ENCODE results near the gene CD27.
"Not testable (repeated sequence)": the region's sequence is repeated elsewhere in the genome, so short reads cannot be mapped to it uniquely, and the experiment has no call there.

CD27 gene

DNA sequence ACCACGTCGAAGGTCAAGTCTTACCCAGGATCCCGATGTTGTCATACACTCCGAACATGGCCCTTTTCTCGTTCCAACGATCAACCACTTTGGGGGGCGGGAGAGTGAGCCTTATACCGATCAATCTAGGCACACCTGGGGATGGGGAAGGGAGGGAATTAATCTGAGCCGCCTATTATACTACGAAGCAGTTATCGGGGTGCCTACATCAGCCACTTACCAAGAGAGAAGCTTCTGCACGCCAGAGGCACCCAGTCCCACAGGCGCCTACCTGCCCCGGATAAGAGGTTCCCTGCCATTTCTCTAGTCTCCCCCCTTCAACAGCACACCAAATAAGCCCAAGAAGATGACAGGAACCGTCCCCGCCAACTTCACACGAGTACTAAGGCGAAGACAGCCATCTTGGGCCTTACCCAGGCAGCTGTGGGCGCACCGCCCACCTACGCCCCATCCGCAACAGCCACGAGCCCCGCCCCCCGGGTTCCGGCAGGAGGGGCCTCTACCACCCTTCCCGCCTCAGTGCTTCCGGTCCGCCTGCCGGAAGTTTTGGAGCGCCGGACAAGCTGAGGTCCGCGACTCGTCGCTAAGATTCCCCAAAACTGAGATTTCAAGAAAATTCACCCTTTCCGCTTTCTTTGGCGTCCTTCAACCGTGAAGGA lies 48.2 kb downstream of the CD27 start, which contains the start of gene MRPL51:
Gene MRPL51, minus strand, starts transcription at position 425 of the 659 bp plus-strand sequence. Its CDS starts 126 bp downstream, at position 299.
- TF ChIP-seq, protein P1, sequence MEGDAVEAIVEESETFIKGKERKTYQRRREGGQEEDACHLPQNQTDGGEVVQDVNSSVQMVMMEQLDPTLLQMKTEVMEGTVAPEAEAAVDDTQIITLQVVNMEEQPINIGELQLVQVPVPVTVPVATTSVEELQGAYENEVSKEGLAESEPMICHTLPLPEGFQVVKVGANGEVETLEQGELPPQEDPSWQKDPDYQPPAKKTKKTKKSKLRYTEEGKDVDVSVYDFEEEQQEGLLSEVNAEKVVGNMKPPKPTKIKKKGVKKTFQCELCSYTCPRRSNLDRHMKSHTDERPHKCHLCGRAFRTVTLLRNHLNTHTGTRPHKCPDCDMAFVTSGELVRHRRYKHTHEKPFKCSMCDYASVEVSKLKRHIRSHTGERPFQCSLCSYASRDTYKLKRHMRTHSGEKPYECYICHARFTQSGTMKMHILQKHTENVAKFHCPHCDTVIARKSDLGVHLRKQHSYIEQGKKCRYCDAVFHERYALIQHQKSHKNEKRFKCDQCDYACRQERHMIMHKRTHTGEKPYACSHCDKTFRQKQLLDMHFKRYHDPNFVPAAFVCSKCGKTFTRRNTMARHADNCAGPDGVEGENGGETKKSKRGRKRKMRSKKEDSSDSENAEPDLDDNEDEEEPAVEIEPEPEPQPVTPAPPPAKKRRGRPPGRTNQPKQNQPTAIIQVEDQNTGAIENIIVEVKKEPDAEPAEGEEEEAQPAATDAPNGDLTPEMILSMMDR (IDR thresholded peaks at IDR 0.05; ENCODE audit: low read depth, low read length) = no peak
- peak; percentile 83 for DNase-seq (ENCODE audit: extremely low read depth, low read depth)

DNA sequence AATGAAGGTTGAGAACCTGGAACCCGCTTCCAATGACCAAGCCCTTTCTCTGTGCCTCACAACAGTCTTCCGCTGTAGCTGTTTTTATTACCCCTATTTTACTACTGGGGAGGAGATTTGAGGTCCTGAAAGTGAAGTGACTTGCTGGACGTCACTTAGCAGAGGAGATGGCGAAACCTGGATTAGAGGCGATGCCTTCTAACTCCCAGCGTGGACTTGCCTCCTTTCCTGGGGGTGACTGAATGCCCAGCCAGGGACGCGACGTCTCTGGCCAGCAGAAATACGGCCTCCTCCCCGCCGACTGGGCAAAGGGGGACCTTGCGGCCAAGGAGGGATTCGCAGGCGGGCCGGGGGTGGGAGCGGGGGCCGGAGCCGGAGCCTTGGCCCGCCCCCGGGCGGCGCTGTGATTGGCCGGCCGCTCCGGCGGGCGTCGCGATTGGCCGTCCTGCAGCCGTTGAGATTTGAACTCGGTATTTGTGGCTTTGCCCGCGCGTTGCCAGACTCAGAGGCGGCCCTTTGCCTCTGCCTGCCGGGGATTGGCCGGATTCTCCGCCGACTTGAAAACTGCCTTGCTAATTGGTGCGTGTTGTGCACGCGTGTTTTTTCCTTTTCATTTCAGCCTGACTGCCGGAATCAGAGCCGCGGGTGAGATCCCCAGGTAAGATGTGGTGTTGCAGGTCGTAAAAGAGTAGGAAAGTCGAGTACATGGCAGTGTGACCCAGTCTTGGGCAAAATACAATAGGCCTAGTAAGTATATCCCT lies 48.9 kb downstream of the CD27 start, which contains the start of gene NCAPD2:
Gene NCAPD2, plus strand, starts transcription at position 606 of the 761 bp plus-strand sequence. CDS start 997 bp downstream, outside the sequence.
- TF ChIP-seq, protein P1 (IDR thresholded peaks at IDR 0.05; ENCODE audit: low read depth, low read length) = peak; percentile 1; the same call in 1 of the 2 replicates
- peak; percentile 85 for DNase-seq (ENCODE audit: extremely low read depth, low read depth)

DNA sequence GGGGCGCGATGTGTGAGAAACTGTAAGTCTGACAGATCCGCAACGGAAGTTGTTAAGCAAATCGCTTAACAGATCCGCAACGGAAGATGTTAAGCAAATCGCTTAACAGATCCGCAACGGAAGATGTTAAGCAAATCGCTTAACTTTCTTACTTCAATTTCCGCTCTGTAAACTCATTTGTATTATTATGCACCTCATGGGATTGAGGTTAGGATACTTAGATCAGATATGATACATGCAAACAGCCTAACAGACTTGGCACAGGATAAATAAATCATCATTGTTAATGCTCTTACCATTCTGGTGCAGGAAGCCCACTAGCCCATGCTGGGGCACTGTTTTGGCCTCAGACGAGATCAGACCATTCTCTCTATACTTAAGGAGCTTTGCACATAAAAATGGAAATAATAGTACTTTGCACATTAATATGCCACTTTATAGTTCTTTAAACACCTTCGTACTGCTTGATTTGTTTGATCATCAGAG lies 49.5 kb downstream of the CD27 start:
- no peak for DNase-seq (ENCODE audit: extremely low read depth, low read depth)
- TF ChIP-seq, protein P1 (IDR thresholded peaks at IDR 0.05; ENCODE audit: low read depth, low read length) = no peak

DNA sequence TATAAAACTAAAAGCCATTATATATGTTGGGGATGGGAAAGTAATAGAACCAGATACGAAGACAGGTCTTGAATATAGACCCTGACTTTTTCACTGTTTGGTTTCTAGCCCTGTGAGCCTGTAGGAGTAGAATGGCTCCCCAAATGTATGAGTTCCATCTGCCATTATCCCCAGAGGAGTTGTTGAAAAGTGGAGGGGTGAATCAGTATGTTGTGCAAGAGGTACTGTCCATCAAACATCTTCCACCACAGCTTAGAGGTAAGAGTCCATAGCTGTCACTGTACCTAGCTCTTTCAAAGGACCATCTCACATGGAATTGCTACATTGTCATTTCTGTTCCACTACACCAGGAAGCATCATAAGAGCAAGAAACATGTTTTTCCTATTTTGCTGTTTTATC lies 50.2 kb downstream of the CD27 start:
- no peak for DNase-seq (ENCODE audit: extremely low read depth, low read depth)
- TF ChIP-seq, protein P1 (IDR thresholded peaks at IDR 0.05; ENCODE audit: low read depth, low read length) = no peak

DNA sequence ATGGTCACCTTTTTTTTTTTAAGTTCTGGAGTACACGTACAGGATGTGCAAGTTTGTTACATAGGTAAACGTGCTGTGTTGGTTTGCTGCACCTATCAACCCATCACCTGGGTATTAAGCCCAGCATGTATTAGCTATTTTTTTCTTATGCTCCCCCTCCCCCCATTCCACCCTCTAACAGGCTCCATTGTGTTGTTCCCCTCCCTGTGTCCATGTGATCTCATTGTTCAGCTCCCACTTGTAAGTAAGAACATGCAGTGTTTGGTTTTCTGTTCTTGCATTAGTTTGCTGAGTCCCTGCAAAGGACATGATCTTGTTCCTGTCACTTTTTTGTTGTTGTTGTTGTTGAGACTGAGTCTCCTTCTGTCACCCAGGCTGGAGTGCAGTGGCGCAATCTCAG lies 52.5 kb downstream of the CD27 start:
- not testable (repeated sequence) for DNase-seq (ENCODE audit: extremely low read depth, low read depth)

DNA sequence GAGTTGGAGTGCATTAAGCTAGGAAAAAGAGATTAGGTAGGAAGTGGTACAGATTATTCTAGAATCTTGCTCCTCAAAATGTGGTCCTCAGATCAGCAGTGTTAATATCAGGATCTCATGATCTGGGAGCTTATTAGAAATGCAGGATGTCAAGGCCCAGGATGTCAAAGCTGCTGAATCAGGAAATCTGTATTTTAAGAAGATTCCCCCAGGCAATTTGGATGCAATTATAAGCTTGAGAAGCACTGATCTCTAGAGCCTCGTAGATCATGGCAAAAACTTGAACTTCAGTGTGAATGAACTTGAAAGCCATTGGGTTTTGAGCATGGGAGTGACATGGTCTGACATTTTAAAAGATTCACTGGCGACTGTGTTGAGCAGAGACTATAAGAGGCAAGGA lies 55.7 kb downstream of the CD27 start:
- no peak for DNase-seq (ENCODE audit: extremely low read depth, low read depth)
- TF ChIP-seq, protein P1 (IDR thresholded peaks at IDR 0.05; ENCODE audit: low read depth, low read length) = no peak

All from AG09319 (cell line).